ENCODE data around the gene ATP6V0D1.

DNA sequence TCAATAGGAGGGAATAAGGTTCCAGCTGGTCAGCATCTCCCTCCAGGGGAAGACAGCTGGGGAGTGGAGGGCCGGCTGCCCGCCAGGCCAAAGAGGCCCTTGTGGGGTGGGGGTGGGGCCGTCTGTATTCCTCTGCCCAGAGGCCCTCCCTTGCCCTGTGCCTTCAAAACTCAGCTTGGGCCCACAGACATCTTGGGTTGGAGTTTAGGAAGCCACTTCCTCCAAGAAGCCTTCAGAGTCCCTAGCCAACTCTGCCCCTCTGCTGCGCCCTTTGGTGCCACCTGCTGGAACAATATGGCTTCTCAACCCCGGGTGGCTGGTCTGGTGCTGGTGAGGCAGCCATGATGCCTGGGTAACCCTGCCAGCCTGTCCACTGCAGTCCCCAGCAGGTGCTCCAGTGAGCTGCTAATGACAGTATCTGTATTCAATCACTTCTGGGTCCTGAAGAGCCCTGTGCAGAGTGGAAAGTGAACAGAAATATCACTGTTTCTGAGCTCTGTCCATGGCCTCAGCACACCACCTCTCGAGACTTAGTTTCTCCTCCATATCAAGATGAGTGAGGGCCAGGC, 33.4 kb downstream of the ATP6V0D1 start:
- TF ChIP-seq, protein P1, sequence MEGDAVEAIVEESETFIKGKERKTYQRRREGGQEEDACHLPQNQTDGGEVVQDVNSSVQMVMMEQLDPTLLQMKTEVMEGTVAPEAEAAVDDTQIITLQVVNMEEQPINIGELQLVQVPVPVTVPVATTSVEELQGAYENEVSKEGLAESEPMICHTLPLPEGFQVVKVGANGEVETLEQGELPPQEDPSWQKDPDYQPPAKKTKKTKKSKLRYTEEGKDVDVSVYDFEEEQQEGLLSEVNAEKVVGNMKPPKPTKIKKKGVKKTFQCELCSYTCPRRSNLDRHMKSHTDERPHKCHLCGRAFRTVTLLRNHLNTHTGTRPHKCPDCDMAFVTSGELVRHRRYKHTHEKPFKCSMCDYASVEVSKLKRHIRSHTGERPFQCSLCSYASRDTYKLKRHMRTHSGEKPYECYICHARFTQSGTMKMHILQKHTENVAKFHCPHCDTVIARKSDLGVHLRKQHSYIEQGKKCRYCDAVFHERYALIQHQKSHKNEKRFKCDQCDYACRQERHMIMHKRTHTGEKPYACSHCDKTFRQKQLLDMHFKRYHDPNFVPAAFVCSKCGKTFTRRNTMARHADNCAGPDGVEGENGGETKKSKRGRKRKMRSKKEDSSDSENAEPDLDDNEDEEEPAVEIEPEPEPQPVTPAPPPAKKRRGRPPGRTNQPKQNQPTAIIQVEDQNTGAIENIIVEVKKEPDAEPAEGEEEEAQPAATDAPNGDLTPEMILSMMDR (conservative IDR thresholded peaks at IDR 0.05; ENCODE audit: low read depth in 2 of 2) = peak; percentile 53 to 79
- TF ChIP-seq POLR2AphosphoS5 (IDR thresholded peaks at IDR 0.05; ENCODE audit: low read depth) (no peak), JUNB (IDR thresholded peaks at IDR 0.05; ENCODE audit: unreplicated experiment) (no peak), EZH2phosphoT487 (IDR thresholded peaks at IDR 0.05; ENCODE audit: unreplicated experiment) (no peak), EZH2 (IDR thresholded peaks at IDR 0.05; ENCODE audit: low read depth, unreplicated experiment) (no peak), ETS1 (IDR thresholded peaks at IDR 0.05) (no peak)
